ENCODE measurements around the gene PCK1.

The PCK1 gene

DNA sequence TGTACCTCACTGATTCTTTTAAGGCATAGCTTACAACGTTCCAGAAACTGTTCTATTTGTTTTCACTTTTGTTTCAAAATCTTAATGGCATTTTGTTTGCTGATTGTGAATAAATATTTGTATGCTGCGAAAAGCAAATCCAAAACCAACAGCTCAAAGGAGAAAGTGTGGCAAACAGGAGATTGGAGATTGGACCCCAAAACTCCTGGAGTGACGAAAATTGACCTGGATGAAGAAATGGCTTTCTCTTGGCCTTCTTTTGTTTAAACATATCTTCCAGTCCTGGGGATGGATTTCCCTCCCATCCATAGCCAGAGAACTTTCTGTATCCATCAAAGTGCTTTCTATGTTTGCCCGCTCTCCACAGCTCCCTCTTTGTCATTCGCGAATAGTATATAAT, 33.2 kb upstream of the PCK1 start:
- Mint-ChIP-seq H3K36me3 (ENCODE audit: low read depth) (no peaks in the 10 kb centered on the region), H3K27me3 (peaks cover 13% of the 10 kb centered on the region), H3K27ac (no peak overlapping the region), H3K9me3 (no peaks in the 10 kb centered on the region), H3K4me1 (ENCODE audit: low read depth) (no peaks in the 10 kb centered on the region), H3K4me3 (no peak overlapping the region)
- intact Hi-C loops (cut with micrococcal nuclease): no loop called here

DNA sequence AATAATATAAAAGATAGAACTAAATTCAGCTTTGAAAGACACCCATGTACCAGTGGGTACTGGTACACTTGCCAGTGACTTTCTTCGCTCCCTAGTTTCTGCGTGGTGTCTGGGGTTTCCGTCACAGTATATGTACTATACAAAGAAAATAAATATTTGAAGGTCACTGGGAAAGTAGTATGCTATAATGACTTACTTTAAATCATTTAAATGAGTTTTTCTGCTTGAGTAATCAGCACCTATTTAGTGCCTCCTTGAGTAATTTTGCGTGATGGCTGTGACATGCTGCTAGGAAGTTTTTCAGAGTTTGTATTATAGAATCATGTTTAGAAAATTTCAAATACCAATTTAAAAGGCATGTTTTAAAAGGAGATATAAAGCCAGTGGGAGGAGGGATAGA, 32.8 kb upstream of the PCK1 start:
- intact Hi-C loops (cut with micrococcal nuclease): no loop called here
- H3K36me3 Mint-ChIP-seq (ENCODE audit: low read depth): no peaks in the 10 kb centered on the region
- H3K4me1 Mint-ChIP-seq (ENCODE audit: low read depth): no peaks in the 10 kb centered on the region
- no peak overlapping the region for H3K27ac Mint-ChIP-seq
- H3K27me3 Mint-ChIP-seq: peaks cover 15% of the 10 kb centered on the region
- H3K9me3 Mint-ChIP-seq: no peaks in the 10 kb centered on the region
- no peak overlapping the region for H3K4me3 Mint-ChIP-seq

DNA sequence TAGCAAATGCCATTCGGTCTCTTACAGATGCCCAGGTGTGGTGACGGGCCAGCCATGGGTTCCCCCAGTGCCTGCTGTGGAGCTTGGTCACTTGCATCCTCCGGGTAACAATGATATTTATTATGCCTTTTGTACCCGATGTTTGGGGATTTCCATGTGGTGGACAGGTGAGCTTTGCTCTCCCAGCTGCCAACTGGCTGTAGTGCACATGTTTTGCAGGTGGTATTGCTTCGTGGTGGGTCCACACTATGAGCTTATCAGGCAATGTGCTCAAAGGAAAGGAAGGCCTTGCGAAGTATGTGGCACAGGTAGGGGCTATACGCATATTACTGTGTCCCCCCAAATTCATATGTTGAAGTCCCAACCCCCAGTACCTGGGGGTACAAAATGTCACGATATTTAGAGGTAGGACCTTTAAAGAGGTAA, 31.7 kb upstream of the PCK1 start:
- H3K9me3 Mint-ChIP-seq: no peaks in the 10 kb centered on the region
- no peaks in the 10 kb centered on the region for H3K4me1 Mint-ChIP-seq (ENCODE audit: low read depth)
- peaks cover 15% of the 10 kb centered on the region for H3K27me3 Mint-ChIP-seq
- no peak overlapping the region for H3K4me3 Mint-ChIP-seq
- H3K27ac Mint-ChIP-seq: no peak overlapping the region
- intact Hi-C loops (cut with micrococcal nuclease): no loop called here
- no peaks in the 10 kb centered on the region for H3K36me3 Mint-ChIP-seq (ENCODE audit: low read depth)

DNA sequence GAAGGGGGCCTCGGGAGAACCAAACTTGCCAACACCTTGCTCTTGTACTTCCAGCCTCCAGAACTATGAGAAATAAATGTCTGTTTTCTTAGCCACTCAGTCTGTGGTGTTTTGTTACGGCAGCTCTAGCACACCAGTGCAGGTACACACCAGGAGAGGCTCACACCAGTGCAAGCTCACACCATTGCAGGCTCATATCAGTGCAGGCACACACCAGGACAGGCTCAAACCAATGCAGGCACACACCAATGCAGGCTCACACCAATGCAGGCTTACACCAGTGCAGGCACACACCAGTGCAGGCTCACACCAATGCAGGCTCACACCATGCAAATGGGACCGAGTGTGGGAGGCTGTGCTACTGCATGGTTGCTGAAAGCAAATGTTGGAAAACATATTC, 31.1 kb upstream of the PCK1 start:
- Mint-ChIP-seq H3K4me3 (no peak overlapping the region), H3K27ac (no peak overlapping the region), H3K4me1 (ENCODE audit: low read depth) (no peaks in the 10 kb centered on the region), H3K27me3 (peaks cover 15% of the 10 kb centered on the region), H3K9me3 (no peaks in the 10 kb centered on the region), H3K36me3 (ENCODE audit: low read depth) (no peaks in the 10 kb centered on the region)
- intact Hi-C loops (cut with micrococcal nuclease): no loop called here

DNA sequence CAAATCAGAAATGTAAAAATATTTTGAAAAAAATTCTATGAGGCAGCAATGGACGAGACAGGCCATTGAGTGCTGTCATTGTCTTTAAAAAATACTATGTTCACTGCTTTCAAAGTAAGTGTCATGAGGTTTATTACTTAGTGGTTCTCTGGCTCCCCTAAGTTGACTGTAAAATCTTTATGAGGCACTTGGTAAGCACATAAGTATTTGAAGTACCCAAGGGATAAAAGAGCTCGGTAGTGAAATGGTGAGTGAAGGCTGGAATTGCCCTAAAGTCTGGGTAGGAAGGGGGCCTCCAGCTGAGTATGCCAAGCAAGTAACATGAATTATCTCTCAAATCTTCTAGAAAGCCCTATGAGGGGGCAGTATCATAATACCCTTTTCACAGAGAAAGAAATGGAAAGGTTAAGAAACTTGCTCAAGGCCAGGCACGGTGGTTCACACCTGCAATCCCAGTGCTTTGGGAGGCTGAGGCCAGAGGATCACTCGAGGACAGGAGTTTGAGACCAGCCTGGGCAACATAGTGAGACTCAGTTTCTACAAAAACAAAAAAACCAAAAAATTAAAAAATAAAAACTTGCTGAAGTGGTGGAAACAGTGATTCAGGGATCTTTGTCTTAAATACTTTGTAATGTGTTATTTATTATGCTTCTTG, 30.5 kb upstream of the PCK1 start:
- intact Hi-C loops (cut with micrococcal nuclease): no loop called here
- H3K27me3 Mint-ChIP-seq: peaks cover 19% of the 10 kb centered on the region
- no peak overlapping the region for H3K27ac Mint-ChIP-seq
- no peaks in the 10 kb centered on the region for H3K9me3 Mint-ChIP-seq
- H3K36me3 Mint-ChIP-seq (ENCODE audit: low read depth): no peaks in the 10 kb centered on the region
- H3K4me3 Mint-ChIP-seq: no peak overlapping the region
- H3K4me1 Mint-ChIP-seq (ENCODE audit: low read depth): no peaks in the 10 kb centered on the region

DNA sequence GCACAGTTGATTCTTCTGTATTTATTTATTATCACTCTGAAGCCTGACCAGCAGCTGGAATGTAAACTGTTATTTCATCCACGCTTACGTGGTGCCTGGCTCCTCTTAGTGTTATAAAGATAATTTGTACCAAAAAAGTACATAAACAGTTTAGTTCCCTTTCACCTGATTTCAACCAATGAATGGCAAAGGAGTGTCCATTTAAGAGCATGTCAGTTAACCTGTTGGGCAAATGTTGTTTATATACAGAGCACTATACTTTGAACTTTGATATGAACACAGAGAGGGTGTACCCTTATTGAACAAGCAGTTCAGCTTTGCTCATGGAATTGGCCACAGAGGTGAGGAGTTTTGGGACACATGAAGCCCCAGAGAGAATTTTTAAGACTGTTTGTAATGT, 28.8 kb upstream of the PCK1 start:
- H3K9me3 Mint-ChIP-seq: no peaks in the 10 kb centered on the region
- H3K36me3 Mint-ChIP-seq (ENCODE audit: low read depth): no peaks in the 10 kb centered on the region
- intact Hi-C loops (cut with micrococcal nuclease): no loop called here
- H3K4me3 Mint-ChIP-seq: no peak overlapping the region
- peaks cover 26% of the 10 kb centered on the region for H3K27me3 Mint-ChIP-seq
- H3K4me1 Mint-ChIP-seq (ENCODE audit: low read depth): no peaks in the 10 kb centered on the region
- no peak overlapping the region for H3K27ac Mint-ChIP-seq

DNA sequence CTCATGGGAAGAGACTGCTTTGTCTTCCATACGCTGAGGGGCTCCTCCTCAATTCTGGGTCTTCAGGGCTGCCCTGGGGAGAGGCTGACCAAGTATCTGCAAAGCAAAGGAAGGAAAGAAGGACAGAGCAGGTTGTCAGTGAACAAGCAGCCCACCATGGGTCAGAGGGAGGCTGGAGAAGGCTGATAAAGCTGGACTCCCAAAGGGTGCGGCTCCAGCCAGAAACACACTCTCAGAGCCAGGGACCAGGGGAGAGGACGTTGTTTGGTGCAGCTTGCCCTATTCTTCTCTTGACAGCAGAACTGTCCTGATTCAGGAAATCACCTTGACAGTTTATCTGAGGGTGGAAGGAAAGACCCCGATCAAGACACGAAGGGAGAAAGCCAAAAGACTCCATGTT, 25.6 kb upstream of the PCK1 start:
- Mint-ChIP-seq H3K36me3 (ENCODE audit: low read depth) (no peaks in the 10 kb centered on the region), H3K4me1 (ENCODE audit: low read depth) (no peaks in the 10 kb centered on the region), H3K27me3 (peaks cover 29% of the 10 kb centered on the region), H3K9me3 (no peaks in the 10 kb centered on the region), H3K27ac (no peak overlapping the region), H3K4me3 (no peak overlapping the region)
- intact Hi-C loops (cut with micrococcal nuclease): no loop called here

DNA sequence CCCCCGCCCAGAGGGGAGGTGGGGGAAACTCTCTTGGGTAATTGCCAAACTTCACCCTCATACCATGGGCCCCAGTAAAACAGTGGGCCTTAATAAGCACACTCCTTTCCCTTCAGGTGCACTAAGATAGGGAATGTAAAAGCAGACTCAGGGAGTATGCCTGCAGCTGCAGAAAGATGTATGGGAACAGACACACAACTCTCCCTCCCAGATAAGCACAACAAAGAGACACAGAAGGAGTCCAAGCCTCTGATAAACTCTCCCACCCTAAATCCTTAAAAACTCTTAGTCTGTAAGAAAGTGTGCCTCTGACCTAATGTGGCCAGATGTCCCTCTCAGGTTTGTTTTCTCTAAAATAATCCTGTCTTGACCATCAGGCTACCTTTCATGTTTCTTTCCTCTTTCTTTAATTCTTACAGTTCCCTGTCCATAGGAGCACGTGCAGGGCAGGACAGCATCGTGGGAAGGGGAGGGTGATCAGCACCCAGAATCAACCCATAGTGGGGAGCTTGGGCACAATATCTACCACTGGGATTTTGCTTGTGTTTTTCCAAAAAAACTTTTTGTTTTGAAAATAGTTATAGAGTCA, 24.7 kb upstream of the PCK1 start:
- peaks cover 34% of the 10 kb centered on the region for H3K27me3 Mint-ChIP-seq
- no peak overlapping the region for H3K27ac Mint-ChIP-seq
- no peaks in the 10 kb centered on the region for H3K4me1 Mint-ChIP-seq (ENCODE audit: low read depth)
- no peak overlapping the region for H3K4me3 Mint-ChIP-seq
- H3K36me3 Mint-ChIP-seq (ENCODE audit: low read depth): no peaks in the 10 kb centered on the region
- no peaks in the 10 kb centered on the region for H3K9me3 Mint-ChIP-seq
- intact Hi-C loops (cut with micrococcal nuclease): no loop called here

DNA sequence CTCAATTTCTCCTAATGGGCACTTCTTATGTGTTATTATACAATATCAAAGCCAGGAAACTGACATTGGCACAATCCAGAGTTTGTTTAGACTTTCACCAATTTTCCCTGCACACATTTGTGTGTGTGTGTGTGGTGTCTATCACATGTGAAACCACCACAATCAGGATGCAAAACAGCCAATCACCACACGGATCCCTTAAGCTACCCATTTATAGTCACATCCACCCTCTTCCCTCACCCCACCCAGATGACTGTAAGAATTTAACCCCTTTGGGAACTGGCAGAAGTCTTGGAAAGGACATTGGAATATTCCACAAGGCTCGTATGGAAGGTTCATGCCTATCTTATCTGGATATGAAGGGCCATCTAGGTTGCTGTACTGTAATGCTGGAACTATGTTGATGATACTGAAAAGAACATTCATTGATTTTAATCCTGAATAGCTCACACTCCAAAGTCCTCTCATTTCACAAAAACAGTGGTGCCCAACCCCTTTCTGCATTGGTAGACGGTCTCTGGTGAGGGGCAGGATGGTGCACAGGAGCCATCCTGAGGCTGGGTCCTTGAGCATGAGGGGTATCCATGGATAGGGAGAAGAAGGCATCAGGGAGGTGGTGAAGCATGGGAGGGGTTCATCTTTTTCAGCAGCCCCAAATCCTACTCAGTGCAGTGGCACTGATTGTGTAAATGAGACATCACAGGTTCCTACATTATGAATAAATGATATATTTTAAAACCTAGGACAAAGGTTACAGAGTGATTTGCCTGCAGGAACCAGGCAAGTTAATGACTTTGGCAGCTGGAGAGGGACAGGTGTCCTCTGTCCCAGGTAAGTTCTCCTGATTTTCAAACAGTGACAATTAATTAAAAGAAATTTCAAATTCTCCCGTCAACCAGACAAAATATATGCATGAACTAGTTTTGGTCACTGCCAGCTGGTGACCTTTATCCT, 23.9 kb upstream of the PCK1 start:
- Mint-ChIP-seq H3K4me3 (no peak overlapping the region), H3K36me3 (ENCODE audit: low read depth) (no peaks in the 10 kb centered on the region), H3K9me3 (no peaks in the 10 kb centered on the region), H3K4me1 (ENCODE audit: low read depth) (no peaks in the 10 kb centered on the region), H3K27ac (no peak overlapping the region), H3K27me3 (peaks cover 30% of the 10 kb centered on the region)
- intact Hi-C loops (cut with micrococcal nuclease): no loop called here

DNA sequence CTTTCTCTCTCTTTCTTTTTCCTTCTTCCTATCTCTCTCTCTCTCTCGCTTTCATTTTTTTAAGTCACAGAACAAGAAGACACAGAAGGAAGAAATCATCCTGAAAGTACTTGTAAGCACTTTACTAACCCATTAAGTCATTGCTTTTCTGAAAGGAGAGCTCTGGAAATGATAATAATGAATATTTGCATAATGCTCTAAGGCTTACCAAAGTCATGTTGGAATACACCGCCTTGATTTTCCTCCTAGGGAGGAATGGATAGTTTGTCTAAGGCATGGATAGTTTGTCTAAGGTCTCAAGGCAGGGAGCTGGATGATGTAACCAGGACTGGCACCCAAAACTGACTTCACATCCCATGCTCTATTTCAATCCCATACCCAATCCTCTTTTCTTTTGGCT, 23.1 kb upstream of the PCK1 start:
- Mint-ChIP-seq H3K9me3 (no peaks in the 10 kb centered on the region), H3K36me3 (ENCODE audit: low read depth) (no peaks in the 10 kb centered on the region), H3K4me1 (ENCODE audit: low read depth) (no peaks in the 10 kb centered on the region), H3K27ac (no peak overlapping the region), H3K27me3 (peaks cover 28% of the 10 kb centered on the region), H3K4me3 (no peak overlapping the region)
- intact Hi-C loops (cut with micrococcal nuclease): no loop called here

DNA sequence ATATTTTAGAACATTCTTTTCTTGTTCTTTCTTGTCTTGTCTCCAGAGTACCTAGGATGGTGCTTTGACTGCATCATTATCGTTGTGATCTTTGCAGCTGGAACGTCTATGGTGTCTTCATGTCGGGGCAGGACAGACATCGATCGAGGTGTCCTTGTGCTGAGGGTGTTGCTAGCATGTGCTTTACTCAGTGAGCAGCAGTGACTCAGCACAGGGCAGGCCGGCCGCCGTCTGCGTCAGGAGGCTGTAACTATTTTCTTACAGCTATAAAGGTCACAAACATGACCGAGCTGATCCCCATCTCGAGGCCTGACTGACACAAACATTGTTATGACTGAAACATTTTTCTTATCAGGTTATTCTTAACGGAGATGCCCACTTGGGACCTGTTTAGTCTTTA, 21.0 kb upstream of the PCK1 start:
- Mint-ChIP-seq H3K27ac (no peak overlapping the region), H3K27me3 (peaks cover 25% of the 10 kb centered on the region), H3K4me1 (ENCODE audit: low read depth) (no peaks in the 10 kb centered on the region), H3K36me3 (ENCODE audit: low read depth) (no peaks in the 10 kb centered on the region), H3K9me3 (no peaks in the 10 kb centered on the region), H3K4me3 (no peak overlapping the region)
- intact Hi-C loops (cut with micrococcal nuclease): no loop called here

DNA sequence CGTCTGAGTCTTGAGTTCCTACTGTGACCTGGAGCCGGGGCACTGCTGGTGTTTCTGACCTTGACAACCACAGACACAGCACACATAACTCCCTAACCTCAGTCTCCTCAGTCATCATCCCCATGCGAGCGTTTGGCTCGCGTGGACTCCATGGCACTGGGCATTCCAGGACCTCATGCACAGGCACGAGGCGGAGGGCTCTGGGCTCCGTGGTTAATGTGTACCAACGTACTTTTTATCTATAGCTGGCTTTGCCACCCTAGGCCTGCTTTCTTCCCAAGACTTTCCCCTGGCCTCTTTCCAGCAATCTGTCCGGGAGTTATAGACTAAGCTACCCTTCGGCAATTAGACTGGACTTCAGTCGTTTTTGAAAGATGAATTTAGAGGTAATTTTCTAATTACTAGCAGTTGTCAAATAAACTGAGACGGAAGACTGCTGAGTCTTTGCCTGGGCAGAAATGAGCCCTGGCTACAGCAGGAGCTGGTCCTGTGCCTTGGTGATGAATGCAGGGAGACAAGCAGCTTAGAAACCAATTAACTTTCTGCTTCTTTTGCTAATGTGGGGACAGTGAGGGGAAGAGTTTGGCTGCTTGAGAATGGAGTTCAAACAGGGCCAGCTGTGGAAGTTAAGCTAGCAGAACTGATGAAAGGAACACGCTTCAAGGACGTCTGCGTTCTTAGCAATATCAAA, 19.9 kb upstream of the PCK1 start:
- no peaks in the 10 kb centered on the region for H3K4me1 Mint-ChIP-seq (ENCODE audit: low read depth)
- H3K36me3 Mint-ChIP-seq (ENCODE audit: low read depth): no peaks in the 10 kb centered on the region
- H3K9me3 Mint-ChIP-seq: no peaks in the 10 kb centered on the region
- no peak overlapping the region for H3K4me3 Mint-ChIP-seq
- H3K27me3 Mint-ChIP-seq: peaks cover 25% of the 10 kb centered on the region
- intact Hi-C loops (cut with micrococcal nuclease): no loop called here
- H3K27ac Mint-ChIP-seq: no peak overlapping the region

DNA sequence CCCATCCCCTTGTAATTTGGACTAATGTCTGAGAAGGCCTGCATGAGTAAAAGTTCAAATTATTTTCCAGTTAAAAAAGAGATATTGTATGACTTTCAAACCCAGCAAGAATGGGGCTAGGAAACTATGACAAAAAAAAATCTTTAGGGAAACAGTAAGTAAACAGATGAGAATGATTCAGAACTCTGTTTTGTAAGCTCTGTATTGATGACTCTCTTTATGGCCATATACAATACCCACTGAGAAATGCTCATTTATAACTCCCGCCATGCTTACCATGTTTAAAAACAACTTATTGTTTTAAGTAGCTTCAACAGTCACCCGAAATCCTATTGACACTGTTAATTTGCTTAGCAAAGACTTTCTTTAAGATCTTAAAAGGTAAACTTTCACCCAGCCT, 17.2 kb upstream of the PCK1 start:
- Mint-ChIP-seq H3K36me3 (ENCODE audit: low read depth) (no peaks in the 10 kb centered on the region), H3K4me3 (no peak overlapping the region), H3K4me1 (ENCODE audit: low read depth) (no peaks in the 10 kb centered on the region), H3K27me3 (peaks cover 24% of the 10 kb centered on the region), H3K9me3 (no peaks in the 10 kb centered on the region), H3K27ac (no peak overlapping the region)
- intact Hi-C loops (cut with micrococcal nuclease): no loop called here

Measured in dendritic cell treated with granulocyte-macrophage colony-stimulating factor and Interleukin-4, amounts not matched to agents 40 ng/mL and 50 ng/mL, for 4 days (primary cell).